ENCODE data around the gene KIAA1671. TPM values are rescaled to one million over a fixed set of nuclear protein-coding genes. Genes with fewer than 3 reads are reported as not detected.
"Not testable (repeated sequence)": the region's sequence is repeated elsewhere in the genome, so short reads cannot be mapped to it uniquely, and the experiment has no call there.

The KIAA1671 gene
- total RNA-seq, 1 donor from 2014 or later: 11.0 TPM

GRCh38 chr22:25161017-25161915 is 208.8 kb downstream of the KIAA1671 start:
- intact Hi-C loops (cut with micrococcal nuclease): no loop called here

DNA sequence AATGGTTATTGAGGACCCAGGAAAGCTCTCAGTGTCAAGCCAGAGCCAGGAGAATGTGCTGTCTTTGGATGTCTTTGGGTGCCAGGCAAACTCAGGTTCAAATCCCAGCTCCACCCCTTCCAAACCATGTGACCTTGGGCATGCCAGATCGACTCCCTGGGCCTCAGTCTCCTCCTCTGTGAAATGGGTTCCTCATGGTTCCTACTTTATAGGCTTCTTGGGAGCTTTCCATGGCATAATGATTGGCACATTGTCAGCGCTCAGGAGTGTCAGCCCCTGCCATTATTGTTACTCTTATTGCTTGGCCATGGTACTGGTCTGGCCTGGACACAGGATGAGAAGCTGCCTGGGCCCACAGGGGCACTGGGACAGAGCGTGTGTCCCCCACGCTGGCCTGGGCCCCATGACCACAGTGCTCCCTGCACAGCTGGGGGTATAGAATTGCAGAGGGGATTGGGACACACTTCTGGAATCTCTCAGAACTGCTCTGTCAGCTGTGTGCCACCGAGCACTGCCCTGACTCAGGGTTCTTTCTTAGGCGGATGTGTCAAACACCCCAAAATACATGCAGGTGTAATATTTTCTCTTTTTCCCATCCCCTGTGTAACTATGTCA is 209.5 kb downstream of the KIAA1671 start:
- intact Hi-C loops (cut with micrococcal nuclease): no loop called here

DNA sequence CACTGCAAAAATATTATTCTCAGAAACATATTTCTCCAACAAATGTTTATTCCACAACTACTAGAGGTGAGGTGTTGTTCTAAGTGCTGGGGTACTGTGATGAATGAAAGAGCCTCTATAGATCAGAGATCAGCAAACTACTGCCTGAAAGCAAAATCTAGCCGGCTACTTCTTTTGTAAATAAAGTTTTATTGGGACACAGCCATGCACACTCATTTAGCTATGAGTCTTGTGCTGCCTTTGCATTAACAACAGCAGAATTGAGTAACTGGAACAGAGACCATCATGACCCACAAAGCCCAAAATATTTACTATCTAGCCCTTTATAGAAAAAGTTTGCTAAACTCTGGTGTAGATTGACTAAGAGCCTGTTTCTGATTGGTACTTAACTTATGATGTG is 210.0 kb downstream of the KIAA1671 start:
- intact Hi-C loops (cut with micrococcal nuclease): no loop called here

GRCh38 chr22:25165785-25166184 is 213.3 kb downstream of the KIAA1671 start:
- intact Hi-C loops (cut with micrococcal nuclease): no loop called here

DNA sequence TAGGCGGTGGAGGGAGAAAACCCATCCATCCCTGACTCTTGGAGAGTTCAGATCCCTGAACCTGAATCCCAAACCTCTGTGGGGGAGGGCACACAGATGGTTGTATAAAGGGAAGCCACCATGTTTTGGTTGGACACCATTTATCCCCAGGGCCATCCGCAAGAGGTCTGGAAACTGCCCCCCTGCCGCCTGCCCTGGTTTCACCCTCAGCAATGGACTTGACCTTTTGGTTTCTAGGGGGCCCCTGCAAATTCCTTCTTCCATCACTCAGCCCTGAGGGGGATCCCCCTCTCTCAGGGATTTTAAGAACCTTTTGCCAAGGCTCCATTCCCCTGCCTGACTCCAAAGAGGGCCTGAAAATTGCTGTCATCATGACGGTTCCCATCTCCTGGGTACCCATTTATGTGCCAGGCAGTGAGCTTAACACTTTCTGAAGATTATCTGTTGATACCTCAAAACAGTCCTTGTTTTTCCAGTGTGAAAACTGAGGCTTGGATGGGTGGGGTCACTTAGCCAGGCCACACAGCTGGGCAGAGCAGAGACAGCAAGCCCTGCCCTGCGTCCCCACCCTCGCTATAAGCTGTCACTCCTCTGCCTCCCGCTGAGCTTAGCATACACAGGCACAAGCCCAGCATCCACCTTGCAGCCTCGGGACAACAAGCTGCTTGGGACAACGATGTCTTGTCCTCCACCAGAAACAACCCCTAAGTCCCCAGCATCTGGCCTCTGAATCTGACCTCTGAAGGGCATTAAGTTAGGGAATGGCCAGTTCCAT is 213.9 kb downstream of the KIAA1671 start:
- intact Hi-C loops (cut with micrococcal nuclease): no loop called here

GRCh38 chr22:25167082-25167481 is 214.6 kb downstream of the KIAA1671 start:
- intact Hi-C loops (cut with micrococcal nuclease): no loop called here

DNA sequence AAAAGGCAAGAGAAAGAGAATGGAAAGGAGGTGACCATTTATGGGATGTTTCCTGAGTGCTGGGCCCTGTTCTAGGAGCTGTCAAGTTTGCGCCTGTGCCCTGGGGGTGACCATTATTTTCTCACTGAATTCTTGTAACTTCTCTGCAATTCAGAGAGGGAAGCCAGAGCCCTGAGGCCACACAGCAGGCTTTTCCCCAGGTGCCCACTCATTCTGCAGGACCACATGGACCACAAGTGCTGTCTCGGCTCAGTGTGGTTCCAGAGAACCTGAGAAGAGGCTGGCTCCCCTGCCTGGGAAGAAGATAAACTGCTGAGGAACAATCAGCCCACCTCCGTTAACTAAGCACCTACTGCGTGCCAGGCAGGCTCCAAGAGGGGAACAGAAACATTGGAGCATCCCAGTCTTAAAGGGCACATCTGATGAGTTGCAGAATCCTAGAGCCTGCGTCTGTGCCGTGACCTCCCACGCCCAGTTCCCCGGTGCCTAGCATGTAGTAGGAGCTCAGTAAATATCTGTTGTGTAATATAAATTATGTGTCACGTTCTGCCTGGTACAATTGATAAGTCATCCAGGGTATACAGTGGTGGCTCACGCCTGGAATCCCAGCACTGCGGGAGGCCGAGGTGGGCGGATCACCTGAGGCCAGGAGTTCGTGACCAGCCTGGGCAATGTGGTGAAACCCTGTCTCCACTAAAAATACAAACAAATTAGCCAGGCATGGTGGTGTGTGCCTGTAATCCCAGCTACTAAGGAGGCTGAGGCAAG is 215.5 kb downstream of the KIAA1671 start:
- intact Hi-C loops (cut with micrococcal nuclease): no loop called here

GRCh38 chr22:25169278-25170031 is 216.9 kb downstream of the KIAA1671 start:
- intact Hi-C loops (cut with micrococcal nuclease): loop anchor here (5.0 kb wide), 1 partner anchor 107 kb away; no protein-coding TSS in a partner anchor

GRCh38 chr22:25170426-25170980 is 218.0 kb downstream of the KIAA1671 start:
- intact Hi-C loops (cut with micrococcal nuclease): loop anchor here (5.0 kb wide), 1 partner anchor 108 kb away; no protein-coding TSS in a partner anchor

DNA sequence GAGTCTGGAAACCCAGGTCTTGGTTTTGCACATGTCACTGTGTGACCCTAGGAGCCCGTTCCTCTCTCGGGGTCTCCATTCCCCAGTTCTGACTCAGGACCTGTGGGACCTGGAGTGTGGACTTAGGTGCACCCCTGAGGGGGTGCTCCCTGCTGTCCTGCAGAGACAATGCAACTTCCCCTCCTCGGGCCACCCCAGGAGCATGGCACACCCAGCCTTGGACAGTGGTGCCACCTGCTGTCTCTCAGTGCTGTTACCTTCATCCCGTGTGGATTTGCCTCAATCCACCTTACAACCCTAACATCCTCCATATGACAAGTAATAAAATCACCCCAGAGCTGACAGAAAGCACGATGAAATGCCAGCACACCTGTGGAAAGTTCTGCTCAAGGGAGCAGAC is 219.6 kb downstream of the KIAA1671 start:
- intact Hi-C loops (cut with micrococcal nuclease): loop anchor here (5.0 kb wide), 1 partner anchor 110 kb away; no protein-coding TSS in a partner anchor

GRCh38 chr22:25174156-25174887 is 221.8 kb downstream of the KIAA1671 start:
- intact Hi-C loops (cut with micrococcal nuclease): loop anchor here (5.0 kb wide), 1 partner anchor 112 kb away; no protein-coding TSS in a partner anchor

DNA sequence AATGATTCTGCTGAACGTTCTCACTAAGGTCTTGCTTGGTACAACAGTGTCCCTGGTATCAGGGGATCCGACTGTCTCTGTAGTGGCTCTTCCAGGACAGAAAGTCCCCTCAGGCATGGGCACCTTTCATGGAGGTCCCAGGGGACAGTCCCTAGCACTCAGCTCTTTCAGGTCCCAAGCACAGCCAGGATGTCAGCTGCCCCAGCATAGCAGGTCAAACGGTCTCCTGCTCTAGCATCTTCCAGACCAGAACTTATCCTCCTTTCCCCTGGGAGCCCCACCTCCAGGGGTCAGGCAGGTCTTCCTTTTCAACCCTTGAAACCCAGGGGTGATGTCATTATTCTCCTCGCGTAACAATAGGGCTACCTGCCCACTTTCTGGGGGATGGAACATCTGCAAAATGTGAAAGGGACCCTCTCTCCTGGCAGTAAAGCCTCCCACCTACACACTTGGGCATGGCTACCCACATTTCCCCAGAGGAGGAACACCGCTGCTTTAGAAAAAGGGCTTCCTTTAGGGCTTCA is 222.4 kb downstream of the KIAA1671 start:
- intact Hi-C loops (cut with micrococcal nuclease): loop anchor here (5.0 kb wide), 1 partner anchor 113 kb away; no protein-coding TSS in a partner anchor

GRCh38 chr22:25176175-25176574 is 223.7 kb downstream of the KIAA1671 start:
- intact Hi-C loops (cut with micrococcal nuclease): no loop called here

- intact Hi-C loops (cut with micrococcal nuclease): no loop called here
These were observed 224.3 kb downstream of the KIAA1671 start for GRCh38 chr22:25176799-25177198.

DNA sequence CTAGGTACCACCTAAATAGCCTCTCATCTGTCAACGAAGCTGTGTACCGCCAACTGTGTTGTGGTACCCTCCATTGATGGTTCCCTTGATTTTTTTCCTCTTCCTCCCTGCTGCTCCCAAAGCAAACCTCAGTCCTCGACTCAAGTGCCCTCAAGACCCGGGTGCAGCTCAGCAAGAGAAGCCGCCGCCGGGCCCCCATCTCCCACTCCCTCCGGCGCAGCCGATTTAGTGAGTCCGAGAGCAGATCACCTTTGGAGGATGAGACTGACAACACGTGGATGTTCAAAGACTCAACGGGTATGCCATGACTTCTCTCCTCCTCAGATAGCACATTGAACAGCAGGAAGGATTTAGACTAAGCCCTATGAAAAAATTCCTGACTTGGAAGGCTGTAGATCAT is 224.7 kb downstream of the KIAA1671 start:
- intact Hi-C loops (cut with micrococcal nuclease): no loop called here

DNA sequence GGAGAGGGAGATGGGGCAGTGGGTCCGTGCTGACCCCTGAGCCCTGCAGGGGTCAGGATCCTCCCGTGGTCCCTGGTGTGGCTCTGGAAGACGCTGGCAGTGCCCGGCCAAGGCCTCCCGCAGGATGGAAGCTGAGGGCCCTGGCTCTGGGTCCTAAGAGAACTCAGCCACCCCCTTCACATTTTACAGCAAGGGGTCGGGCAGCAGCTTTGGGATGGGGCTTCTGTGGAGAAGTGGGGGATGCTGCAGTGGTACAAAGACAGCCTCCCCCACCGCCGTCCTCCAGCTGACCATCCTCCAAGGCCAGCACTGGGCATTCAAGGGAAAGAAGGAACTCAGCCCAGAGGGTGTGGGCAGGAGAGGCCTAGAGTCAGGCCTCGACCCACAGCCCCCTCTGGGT is 225.4 kb downstream of the KIAA1671 start:
- intact Hi-C loops (cut with micrococcal nuclease): no loop called here

GRCh38 chr22:25178348-25178747 is 225.8 kb downstream of the KIAA1671 start:
- intact Hi-C loops (cut with micrococcal nuclease): not testable (repeated sequence)

GRCh38 chr22:25178869-25179631 is 226.5 kb downstream of the KIAA1671 start:
- intact Hi-C loops (cut with micrococcal nuclease): not testable (repeated sequence)
